HEK293 (cell line): ENCODE measurements around the gene EPN1.

Source experiments
- CTCF ChIA-PET: fragments of 350-600 bp; formaldehyde crosslinking; extraction: SDS; loops from one replicate; lab custom pipeline; 2021; ENCODE audit warnings: antibody characterized with exemption; lab: Yijun Ruan, JAX
- POLR2A ChIA-PET: fragments of 300-600 bp; formaldehyde crosslinking; extraction: SDS; loops from one replicate; lab custom pipeline; 2020; ENCODE audit warnings: antibody characterized with exemption, inconsistent platforms; lab: Yijun Ruan, JAX
- H3K27ac ChIP-seq: fragments of 200-500 bp; sonication (Bioruptor generic); 2 replicates; pipeline ENCODE4 v1.5.1; 2014; ENCODE audit warnings: low read depth, low read length, control low read depth, inconsistent platforms; ENCODE audit errors: extremely low read depth
- H3K36me3 ChIP-seq, 2 experiments: fragments of 200-500 bp in 1 of 2; sonication (Bioruptor generic) in 1 of 2; 1 replicate in 1 of 2; 2 replicates in 1 of 2; pipeline ENCODE4 v1.5.1; 2014 to 2017; ENCODE audit warnings: inconsistent platforms in 2 of 2, low read length in 2 of 2; ENCODE audit not compliant: control insufficient read depth in 2 of 2, insufficient read depth in 1 of 2
- H3K4me1 ChIP-seq: fragments of 200-500 bp; sonication (Bioruptor generic); 2 replicates; pipeline ENCODE4 v1.5.1; 2014; ENCODE audit warnings: mild to moderate bottlenecking, low read length, inconsistent platforms; ENCODE audit not compliant: control insufficient read depth, insufficient read depth
- H3K4me3 ChIP-seq: 2 replicates; pipeline ENCODE4 v1.5.1; 2011; ENCODE audit warnings: low read depth, mild to moderate bottlenecking, control low read depth, low read length, moderate library complexity
- H3K9me3 ChIP-seq: fragments of 200-500 bp; sonication (Bioruptor generic); 2 replicates; pipeline ENCODE4 v1.5.1; 2014; ENCODE audit warnings: low read depth, low read length, inconsistent platforms; ENCODE audit not compliant: control insufficient read depth, insufficient read depth
- REPIN1 ChIP-seq: fragments of 450-650 bp; formaldehyde crosslinking; IDR thresholded peaks from 2 replicates; pipeline ENCODE4 v1.5.1; 2017; ENCODE audit warnings: missing biosample characterization, missing genetic modification characterization, low read depth
- SCRT1 ChIP-seq: fragments of 450-650 bp; formaldehyde crosslinking; IDR thresholded peaks from 2 replicates; pipeline ENCODE4 v1.5.1; 2016; ENCODE audit warnings: missing biosample characterization, missing genetic modification characterization, borderline replicate concordance
- ZBTB49 ChIP-seq: fragments of 450-650 bp; formaldehyde crosslinking; IDR thresholded peaks from 2 replicates; pipeline ENCODE4 v1.5.1; 2016; ENCODE audit warnings: missing biosample characterization, missing genetic modification characterization, low read depth
- ZFP37 ChIP-seq: fragments of 450-650 bp; formaldehyde crosslinking; IDR thresholded peaks from 2 replicates; pipeline ENCODE4 v1.5.1; 2016; ENCODE audit warnings: missing biosample characterization, missing genetic modification characterization
- ZNF211 ChIP-seq: fragments of 450-650 bp; formaldehyde crosslinking; IDR thresholded peaks from 2 replicates; pipeline ENCODE4 v1.5.1; 2016; ENCODE audit warnings: low read depth, missing biosample characterization, missing genetic modification characterization
- ZNF302 ChIP-seq: fragments of 450-650 bp; formaldehyde crosslinking; IDR thresholded peaks from 2 replicates; pipeline ENCODE4 v1.5.1; 2016; ENCODE audit warnings: missing biosample characterization, missing genetic modification characterization, low read depth
- ZNF555 ChIP-seq: fragments of 450-650 bp; formaldehyde crosslinking; conservative IDR thresholded peaks from 2 replicates; pipeline ENCODE4 v1.5.1; 2017; ENCODE audit warnings: missing biosample characterization, mild to moderate bottlenecking, missing genetic modification characterization, inconsistent platforms
- ZNF558 ChIP-seq: fragments of 450-650 bp; formaldehyde crosslinking; IDR thresholded peaks from 2 replicates; pipeline ENCODE4 v1.5.1; 2016; ENCODE audit warnings: missing biosample characterization, missing genetic modification characterization
- ZNF561 ChIP-seq: fragments of 450-650 bp; IDR thresholded peaks from 2 replicates; pipeline ENCODE4 v1.5.1; 2018; ENCODE audit warnings: missing biosample characterization, missing genetic modification characterization, borderline replicate concordance
- ZNF624 ChIP-seq: fragments of 450-650 bp; formaldehyde crosslinking; IDR thresholded peaks from 2 replicates; pipeline ENCODE4 v1.5.1; 2017; ENCODE audit warnings: missing biosample characterization, missing genetic modification characterization
- ZNF639 ChIP-seq: fragments of 450-650 bp; formaldehyde crosslinking; IDR thresholded peaks from 2 replicates; pipeline ENCODE4 v1.5.1; 2016; ENCODE audit warnings: missing biosample characterization, missing genetic modification characterization
- ZNF654 ChIP-seq: fragments of 450-650 bp; formaldehyde crosslinking; IDR thresholded peaks from 2 replicates; pipeline ENCODE4 v1.5.1; 2016; ENCODE audit warnings: low read depth, missing biosample characterization, missing genetic modification characterization
- ZNF664 ChIP-seq: fragments of 450-650 bp; formaldehyde crosslinking; IDR thresholded peaks from 2 replicates; pipeline ENCODE4 v1.5.1; 2016; ENCODE audit warnings: missing biosample characterization, missing genetic modification characterization
- ZNF768 ChIP-seq: fragments of 450-650 bp; formaldehyde crosslinking; IDR thresholded peaks from 2 replicates; pipeline ENCODE4 v1.5.1; 2018; ENCODE audit warnings: missing biosample characterization, mild to moderate bottlenecking, missing genetic modification characterization
- ZSCAN16 ChIP-seq: fragments of 450-650 bp; formaldehyde crosslinking; IDR thresholded peaks from 2 replicates; pipeline ENCODE4 v1.5.1; 2016; ENCODE audit warnings: missing biosample characterization, missing genetic modification characterization
- TF ChIP-seq, protein P1 (sequence below): fragments of 450-650 bp; formaldehyde crosslinking; IDR thresholded peaks from 2 replicates; pipeline ENCODE4 v1.5.1; 2016; ENCODE audit warnings: missing biosample characterization, missing genetic modification characterization
- TF ChIP-seq, protein P2 (sequence below): fragments of 450-650 bp; formaldehyde crosslinking; IDR thresholded peaks from 2 replicates; pipeline ENCODE4 v1.5.1; 2016; ENCODE audit warnings: missing biosample characterization, missing genetic modification characterization, borderline replicate concordance
- TF ChIP-seq, protein P3 (sequence below): fragments of 450-650 bp; formaldehyde crosslinking; IDR thresholded peaks from 2 replicates; pipeline ENCODE4 v1.5.1; 2016; ENCODE audit warnings: missing biosample characterization, missing genetic modification characterization

The EPN1 gene

DNA sequence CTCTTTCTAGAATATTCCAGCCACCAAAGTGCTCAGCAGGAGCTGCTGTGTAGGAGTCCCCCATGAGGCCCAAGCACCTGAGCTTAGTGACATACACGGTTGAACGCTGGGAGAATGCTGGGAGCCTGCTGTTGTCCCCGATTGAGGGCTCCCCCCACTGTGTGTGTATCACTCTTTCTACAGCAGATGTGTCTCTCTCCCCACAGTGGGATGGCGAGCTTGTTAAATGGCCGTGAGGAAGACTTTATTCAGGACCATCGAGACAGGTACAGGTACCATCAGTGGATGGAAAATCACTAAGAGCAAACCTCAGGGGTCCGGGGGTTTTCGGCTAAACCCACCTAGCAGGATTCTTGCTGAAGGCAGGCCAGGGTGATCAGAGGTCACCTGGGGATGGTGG is 22.7 kb downstream of the EPN1 start:
- POLR2A ChIA-PET, result no interaction called here
- no peaks in the 10 kb centered on the region for H3K4me1 ChIP-seq
- CTCF ChIA-PET, result interaction anchor here (0.7 kb wide), 1 partner anchor 25 kb away, joined by 3 read pairs; no protein-coding TSS in a partner anchor
- H3K36me3 ChIP-seq, result peaks cover 14 to 74% of the 10 kb centered on the region in 2 experiments
- no peaks in the 10 kb centered on the region for H3K9me3 ChIP-seq
- H3K27ac ChIP-seq, result no peak overlapping the region
- no peak overlapping the region for H3K4me3 ChIP-seq
- no peak for TF ChIP-seq ZNF664 (tag by site-specific recombination)
- no peak for TF ChIP-seq ZNF302 (tag by site-specific recombination)
- TF ChIP-seq ZNF561 (tag by site-specific recombination), result no peak
- no peak for TF ChIP-seq SCRT1 (tag by site-specific recombination)
- no peak for TF ChIP-seq ZFP37 (tag by site-specific recombination)
- no peak for TF ChIP-seq ZNF211 (tag by site-specific recombination)
- TF ChIP-seq, protein P1, sequence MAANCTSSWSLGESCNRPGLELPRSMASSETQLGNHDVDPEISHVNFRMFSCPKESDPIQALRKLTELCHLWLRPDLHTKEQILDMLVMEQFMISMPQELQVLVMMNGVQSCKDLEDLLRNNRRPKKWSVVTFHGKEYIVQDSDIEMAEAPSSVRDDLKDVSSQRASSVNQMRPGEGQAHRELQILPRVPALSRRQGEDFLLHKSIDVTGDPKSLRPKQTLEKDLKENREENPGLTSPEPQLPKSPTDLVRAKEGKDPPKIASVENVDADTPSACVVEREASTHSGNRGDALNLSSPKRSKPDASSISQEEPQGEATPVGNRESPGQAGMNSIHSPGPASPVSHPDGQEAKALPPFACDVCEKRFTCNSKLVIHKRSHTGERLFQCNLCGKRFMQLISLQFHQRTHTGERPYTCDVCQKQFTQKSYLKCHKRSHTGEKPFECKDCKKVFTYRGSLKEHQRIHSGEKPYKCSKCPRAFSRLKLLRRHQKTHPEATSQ (tag by site-specific recombination), result no peak
- no peak for TF ChIP-seq ZNF639 (tag by site-specific recombination)
- TF ChIP-seq ZSCAN16 (tag by site-specific recombination), result no peak
- TF ChIP-seq, protein P2, sequence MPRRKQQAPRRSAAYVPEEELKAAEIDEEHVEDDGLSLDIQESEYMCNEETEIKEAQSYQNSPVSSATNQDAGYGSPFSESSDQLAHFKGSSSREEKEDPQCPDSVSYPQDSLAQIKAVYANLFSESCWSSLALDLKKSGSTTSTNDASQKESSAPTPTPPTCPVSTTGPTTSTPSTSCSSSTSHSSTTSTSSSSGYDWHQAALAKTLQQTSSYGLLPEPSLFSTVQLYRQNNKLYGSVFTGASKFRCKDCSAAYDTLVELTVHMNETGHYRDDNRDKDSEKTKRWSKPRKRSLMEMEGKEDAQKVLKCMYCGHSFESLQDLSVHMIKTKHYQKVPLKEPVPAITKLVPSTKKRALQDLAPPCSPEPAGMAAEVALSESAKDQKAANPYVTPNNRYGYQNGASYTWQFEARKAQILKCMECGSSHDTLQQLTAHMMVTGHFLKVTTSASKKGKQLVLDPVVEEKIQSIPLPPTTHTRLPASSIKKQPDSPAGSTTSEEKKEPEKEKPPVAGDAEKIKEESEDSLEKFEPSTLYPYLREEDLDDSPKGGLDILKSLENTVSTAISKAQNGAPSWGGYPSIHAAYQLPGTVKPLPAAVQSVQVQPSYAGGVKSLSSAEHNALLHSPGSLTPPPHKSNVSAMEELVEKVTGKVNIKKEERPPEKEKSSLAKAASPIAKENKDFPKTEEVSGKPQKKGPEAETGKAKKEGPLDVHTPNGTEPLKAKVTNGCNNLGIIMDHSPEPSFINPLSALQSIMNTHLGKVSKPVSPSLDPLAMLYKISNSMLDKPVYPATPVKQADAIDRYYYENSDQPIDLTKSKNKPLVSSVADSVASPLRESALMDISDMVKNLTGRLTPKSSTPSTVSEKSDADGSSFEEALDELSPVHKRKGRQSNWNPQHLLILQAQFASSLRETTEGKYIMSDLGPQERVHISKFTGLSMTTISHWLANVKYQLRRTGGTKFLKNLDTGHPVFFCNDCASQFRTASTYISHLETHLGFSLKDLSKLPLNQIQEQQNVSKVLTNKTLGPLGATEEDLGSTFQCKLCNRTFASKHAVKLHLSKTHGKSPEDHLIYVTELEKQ (tag by site-specific recombination), result no peak
- no peak for TF ChIP-seq ZNF558
- no peak for TF ChIP-seq ZNF555

- POLR2A ChIA-PET, result no interaction called here
- no peak overlapping the region for H3K27ac ChIP-seq
- no peaks in the 10 kb centered on the region for H3K4me1 ChIP-seq
- CTCF ChIA-PET, result no interaction called here
- TF ChIP-seq REPIN1 (tag by site-specific recombination), result no peak
- TF ChIP-seq ZNF654, result no peak
- TF ChIP-seq ZNF768 (tag by site-specific recombination), result no peak
- no peak for TF ChIP-seq ZBTB49 (tag by site-specific recombination)
- no peak for TF ChIP-seq ZNF624 (tag by site-specific recombination)
- TF ChIP-seq, protein P3, sequence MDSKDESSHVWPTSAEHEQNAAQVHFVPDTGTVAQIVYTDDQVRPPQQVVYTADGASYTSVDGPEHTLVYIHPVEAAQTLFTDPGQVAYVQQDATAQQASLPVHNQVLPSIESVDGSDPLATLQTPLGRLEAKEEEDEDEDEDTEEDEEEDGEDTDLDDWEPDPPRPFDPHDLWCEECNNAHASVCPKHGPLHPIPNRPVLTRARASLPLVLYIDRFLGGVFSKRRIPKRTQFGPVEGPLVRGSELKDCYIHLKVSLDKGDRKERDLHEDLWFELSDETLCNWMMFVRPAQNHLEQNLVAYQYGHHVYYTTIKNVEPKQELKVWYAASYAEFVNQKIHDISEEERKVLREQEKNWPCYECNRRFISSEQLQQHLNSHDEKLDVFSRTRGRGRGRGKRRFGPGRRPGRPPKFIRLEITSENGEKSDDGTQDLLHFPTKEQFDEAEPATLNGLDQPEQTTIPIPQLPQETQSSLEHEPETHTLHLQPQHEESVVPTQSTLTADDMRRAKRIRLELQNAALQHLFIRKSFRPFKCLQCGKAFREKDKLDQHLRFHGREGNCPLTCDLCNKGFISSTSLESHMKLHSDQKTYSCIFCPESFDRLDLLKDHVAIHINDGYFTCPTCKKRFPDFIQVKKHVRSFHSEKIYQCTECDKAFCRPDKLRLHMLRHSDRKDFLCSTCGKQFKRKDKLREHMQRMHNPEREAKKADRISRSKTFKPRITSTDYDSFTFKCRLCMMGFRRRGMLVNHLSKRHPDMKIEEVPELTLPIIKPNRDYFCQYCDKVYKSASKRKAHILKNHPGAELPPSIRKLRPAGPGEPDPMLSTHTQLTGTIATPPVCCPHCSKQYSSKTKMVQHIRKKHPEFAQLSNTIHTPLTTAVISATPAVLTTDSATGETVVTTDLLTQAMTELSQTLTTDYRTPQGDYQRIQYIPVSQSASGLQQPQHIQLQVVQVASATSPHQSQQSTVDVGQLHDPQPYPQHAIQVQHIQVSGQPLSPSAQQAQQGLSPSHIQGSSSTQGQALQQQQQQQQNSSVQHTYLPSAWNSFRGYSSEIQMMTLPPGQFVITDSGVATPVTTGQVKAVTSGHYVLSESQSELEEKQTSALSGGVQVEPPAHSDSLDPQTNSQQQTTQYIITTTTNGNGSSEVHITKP (tag by site-specific recombination), result no peak
- H3K36me3 ChIP-seq, result peaks cover 14 to 69% of the 10 kb centered on the region in 2 experiments
- no peak overlapping the region for H3K4me3 ChIP-seq
- H3K9me3 ChIP-seq, result no peaks in the 10 kb centered on the region
Measured at GRCh38 chr19:55698256-55698655, 23.2 kb downstream of the EPN1 start.
